SK-N-SH (cell line): ENCODE results near the gene PSME1. TPM values are rescaled to one million over a fixed set of nuclear protein-coding genes. Genes with fewer than 3 reads are reported as not detected.

Experiments used
- CTCF ChIA-PET: fragments of 300-600, 350-600 bp; formaldehyde crosslinking; extraction: SDS; loops from one replicate; lab custom pipeline; 2021; lab: Yijun Ruan, JAX
- POLR2A ChIA-PET: fragments of 350-600 bp; sonication (Branson Sonifier 250); formaldehyde crosslinking; extraction: SDS; loops from one replicate; lab custom pipeline; 2020; ENCODE audit warnings: antibody characterized with exemption, inconsistent platforms; lab: Yijun Ruan, JAX
- DNase-seq: peaks from one replicate; pipeline ENCODE4 v3.0.0; 2012
- H2AFZ ChIP-seq: fragments of 200-600 bp; sonication (generic); 2 replicates; pipeline ENCODE4 v1.8.1; 2016; ENCODE audit warnings: antibody characterized with exemption, mild to moderate bottlenecking, low read depth
- H3F3A ChIP-seq: fragments of 200-600 bp; sonication (generic); replicated peaks from 2 replicates; pipeline ENCODE3; 2016; ENCODE audit warnings: antibody characterized with exemption, mild to moderate bottlenecking; ENCODE audit not compliant: insufficient read depth
- H3K27ac ChIP-seq, 2 experiments: fragments of 200-500 bp in 1 of 2; fragments of 200-600 bp in 1 of 2; sonication (Bioruptor generic) in 1 of 2; sonication (generic), shearing (Covaris generic) in 1 of 2; 2 replicates each; pipeline versions ENCODE4 v1.5.1 to v1.6.1; 2014 to 2016; ENCODE audit warnings: low read depth in 2 of 2, inconsistent platforms in 1 of 2, low read length in 1 of 2, mild to moderate bottlenecking in 1 of 2, mixed read lengths in 1 of 2
- H3K27me3 ChIP-seq: fragments of 200-600 bp; sonication (generic), shearing (Covaris generic); 2 replicates; pipeline ENCODE4 v1.6.1; 2016; ENCODE audit warnings: mixed run types; ENCODE audit not compliant: insufficient read depth
- H3K36me3 ChIP-seq, 2 experiments: fragments of 200-500 bp in 1 of 2; fragments of 200-600 bp in 1 of 2; sonication (Bioruptor generic) in 1 of 2; sonication (generic) in 1 of 2; replicated peaks in 1 of 2; 2 replicates each; pipeline versions ENCODE3 to v1.5.1; 2014 to 2016; ENCODE audit warnings: low read length in 1 of 2, mild to moderate bottlenecking in 1 of 2; ENCODE audit not compliant: insufficient read depth in 2 of 2, control insufficient read depth in 1 of 2
- H3K4me1 ChIP-seq, 2 experiments: fragments of 200-500 bp in 1 of 2; fragments of 200-600 bp in 1 of 2; sonication (Bioruptor generic) in 1 of 2; sonication (generic), shearing (Covaris generic) in 1 of 2; 2 replicates each; pipeline versions ENCODE4 v1.5.1 to v1.6.1; 2014 to 2016; ENCODE audit warnings: low read depth in 1 of 2, low read length in 1 of 2, mixed run types in 1 of 2; ENCODE audit not compliant: insufficient read depth in 2 of 2, control insufficient read depth in 1 of 2
- H3K4me2 ChIP-seq: fragments of 200-600 bp; sonication (generic), shearing (Covaris generic); 2 replicates; pipeline ENCODE4 v1.6.1; 2017; ENCODE audit warnings: mixed run types
- H3K4me3 ChIP-seq, 2 experiments: fragments of 200-500 bp in 1 of 2; fragments of 200-600 bp in 1 of 2; sonication (Bioruptor generic) in 1 of 2; sonication (generic), shearing (Covaris generic) in 1 of 2; 2 replicates each; pipeline versions ENCODE4 v1.5.1 to v1.8.1; 2014 to 2016; ENCODE audit warnings: low read depth in 2 of 2, inconsistent platforms in 1 of 2, low read length in 1 of 2, mild to moderate bottlenecking in 1 of 2, mixed read lengths in 1 of 2, moderate library complexity in 1 of 2
- H3K79me2 ChIP-seq: fragments of 200-600 bp; sonication (generic); 2 replicates; pipeline ENCODE4 v1.8.1; 2017; ENCODE audit warnings: mild to moderate bottlenecking; ENCODE audit not compliant: insufficient read depth
- H3K9ac ChIP-seq: fragments of 200-600 bp; sonication (generic); 2 replicates; pipeline ENCODE4 v1.6.1; 2017; ENCODE audit warnings: mixed run types
- H3K9me2 ChIP-seq: fragments of 200-600 bp; sonication (generic); 2 replicates; pipeline ENCODE4 v1.6.1; 2017; ENCODE audit warnings: mixed run types
- H3K9me3 ChIP-seq: fragments of 200-600 bp; sonication (generic); 2 replicates; pipeline ENCODE4 v1.6.1; 2017; ENCODE audit warnings: mixed run types, mild to moderate bottlenecking, moderate library complexity
- H4K20me1 ChIP-seq: fragments of 200-600 bp; sonication (generic); 2 replicates; pipeline ENCODE4 v1.6.1; 2017; ENCODE audit warnings: mild to moderate bottlenecking, mixed run types; ENCODE audit not compliant: insufficient read depth
- CTCF ChIP-seq: fragments of 200-600 bp; sonication (generic); IDR thresholded peaks from 2 replicates; pipeline ENCODE4 v1.6.1; 2017; ENCODE audit warnings: antibody characterized with exemption, mild to moderate bottlenecking, moderate library complexity
- ELF1 ChIP-seq: IDR thresholded peaks from 2 replicates; pipeline ENCODE4 v1.4.0; 2012
- EP300 ChIP-seq, 2 experiments: IDR thresholded peaks; 2 replicates each; pipeline versions ENCODE4 v1.4.0 to v1.6.1; 2012; ENCODE audit warnings: borderline replicate concordance in 1 of 2, low read depth in 1 of 2, low read length in 1 of 2
- EZH2phosphoT487 ChIP-seq: fragments of 200-600 bp; sonication (generic); IDR thresholded peaks from 2 replicates; pipeline ENCODE4 v1.6.1; 2017; ENCODE audit warnings: low read depth, mixed run types, mild to moderate bottlenecking, antibody characterized with exemption, moderate library complexity, borderline replicate concordance
- GABPA ChIP-seq: IDR thresholded peaks from 2 replicates; pipeline ENCODE4 v1.4.0; 2012; ENCODE audit warnings: low read depth, mild to moderate bottlenecking
- JUND ChIP-seq: IDR thresholded peaks from 2 replicates; pipeline ENCODE4 v1.4.0; 2012
- MEF2A ChIP-seq: IDR thresholded peaks from 2 replicates; pipeline ENCODE4 v1.4.0; 2012; ENCODE audit warnings: low read depth, borderline replicate concordance
- MXI1 ChIP-seq: IDR thresholded peaks from 2 replicates; pipeline ENCODE4 v1.6.1; 2012; ENCODE audit warnings: mild to moderate bottlenecking, low read depth, low read length, improper control_type of control experiment
- NRF1 ChIP-seq: IDR thresholded peaks from 2 replicates; pipeline ENCODE4 v1.6.1; 2012; ENCODE audit warnings: low read depth, mild to moderate bottlenecking, low read length
- PBX3 ChIP-seq: IDR thresholded peaks from 2 replicates; pipeline ENCODE4; 2012
- POLR2AphosphoS5 ChIP-seq: IDR thresholded peaks from 2 replicates; pipeline ENCODE4 v1.6.1; 2012; ENCODE audit warnings: low read depth, low read length
- RCOR1 ChIP-seq: fragments of 150-350 bp; IDR thresholded peaks from 2 replicates; pipeline ENCODE4 v1.6.1; 2017; ENCODE audit warnings: antibody characterized with exemption, low read length
- RXRA ChIP-seq: IDR thresholded peaks from 2 replicates; pipeline ENCODE4 v1.4.0; 2012; ENCODE audit warnings: low read depth, mild to moderate bottlenecking, borderline replicate concordance
- SIN3A ChIP-seq: IDR thresholded peaks from 2 replicates; pipeline ENCODE4 v1.6.1; 2012; ENCODE audit warnings: low read depth, mild to moderate bottlenecking, low read length, moderate library complexity, borderline replicate concordance
- TCF12 ChIP-seq: IDR thresholded peaks from 2 replicates; pipeline ENCODE4 v1.4.0; 2012
- USF1 ChIP-seq: IDR thresholded peaks from 2 replicates; pipeline ENCODE4 v1.4.0; 2012; ENCODE audit warnings: low read depth, borderline replicate concordance
- YY1 ChIP-seq: IDR thresholded peaks from 2 replicates; pipeline ENCODE4 v1.4.0; 2012; ENCODE audit warnings: low read depth, mild to moderate bottlenecking
- WGBS: methylation state at CpG from one replicate; pipeline ENCODE4 v1.1.6; 2017; ENCODE audit warnings: low lambda C conversion rate; 5-methylcytosine and 5-hydroxymethylcytosine counted together
- polyA plus RNA-seq, 3 experiments: library from polyadenylated mRNA; depleted of rRNA; stranded (reverse); fragments of >200 nt; gene quantifications; 2 replicates each; pipeline ENCODE4 v1.2.3, GENCODE V29; 2012

PSME1 gene
- polyA plus RNA-seq, 1 of the 3 experiments (the other 2 are of a cell fraction): 287 TPM

GRCh38 chr14:24181371-24182077 is 45.5 kb downstream of the PSME1 start (continued):
- TF ChIP-seq CTCF (no peak), POLR2AphosphoS5 (no peak; the same call in 1 of the 2 replicates), TCF12 (no peak)
- TF ChIP-seq, all 33 proteins: peak for 0

- 93% methylated on average over 12 of the region's 14 CpGs for WGBS
- H3K9me2 ChIP-seq: no peaks in the 10 kb centered on the region
- peaks cover 11% of the 10 kb centered on the region for H3F3A ChIP-seq
- H3K9ac ChIP-seq: no peak overlapping the region
- DNase-seq: no peak
- POLR2A ChIA-PET: interaction anchor here (0.6 to 3.1 kb wide), 4 partner anchors 10 to 24 kb away, joined by 3 to 21 read pairs (median 6); partner anchors contain the start of genes IRF9, REC8 and TM9SF1
- H3K4me3 ChIP-seq: no peak overlapping the region
- no peak overlapping the region; a peak in 1 of 4 replicates for H3K27ac ChIP-seq
- H4K20me1 ChIP-seq: no peaks in the 10 kb centered on the region
- peaks cover under 1 to 9% of the 10 kb centered on the region in 2 experiments; a peak in 2 of 4 replicates for H3K4me1 ChIP-seq
- CTCF ChIA-PET: interaction anchor here (0.8 to 3.8 kb wide), 4 partner anchors 21 to 249 kb away, joined by 3 to 16 read pairs (median 8); partner anchors contain the start of gene IRF9
- H3K36me3 ChIP-seq: peaks cover 21 to 97% of the 10 kb centered on the region in 2 experiments
- no peaks in the 10 kb centered on the region for H3K27me3 ChIP-seq
- H3K9me3 ChIP-seq: no peaks in the 10 kb centered on the region
- H3K79me2 ChIP-seq: peaks cover 8% of the 10 kb centered on the region; the same call in 1 of the 2 replicates
- no peak for TF ChIP-seq PBX3
- no peak for TF ChIP-seq NRF1
- no peak for TF ChIP-seq TCF12
- no peak for TF ChIP-seq RCOR1
- no peak for TF ChIP-seq RXRA
- no peak for TF ChIP-seq GABPA
- TF ChIP-seq MEF2A: no peak
- no peak for TF ChIP-seq POLR2AphosphoS5
- TF ChIP-seq, all 33 proteins: peak for 0
- no peak overlapping the region for H2AFZ ChIP-seq
- H3K4me2 ChIP-seq: no peak overlapping the region
Observed at GRCh38 chr14:24182110-24182882, 46.3 kb downstream of the PSME1 start.

GRCh38 chr14:24183014-24183481 is 47.1 kb downstream of the PSME1 start:
- H3K4me2 ChIP-seq: no peak overlapping the region
- H3K9ac ChIP-seq: no peak overlapping the region
- H3K4me1 ChIP-seq: peaks cover 6 to 15% of the 10 kb centered on the region in 2 experiments
- H3K27me3 ChIP-seq: no peaks in the 10 kb centered on the region
- peaks cover 11% of the 10 kb centered on the region for H3F3A ChIP-seq
- H3K79me2 ChIP-seq: peaks cover 15% of the 10 kb centered on the region
- H3K9me2 ChIP-seq: no peaks in the 10 kb centered on the region
- WGBS: 94% methylated on average over 10 of the region's 15 CpGs
- no peaks in the 10 kb centered on the region for H3K9me3 ChIP-seq
- DNase-seq: no peak
- peaks cover 21 to 91% of the 10 kb centered on the region in 2 experiments for H3K36me3 ChIP-seq
- no peak overlapping the region; a peak in 1 of 4 replicates for H3K27ac ChIP-seq
- H4K20me1 ChIP-seq: no peaks in the 10 kb centered on the region
- no peak overlapping the region for H2AFZ ChIP-seq
- H3K4me3 ChIP-seq: no peak overlapping the region
- POLR2A ChIA-PET: interaction anchor here (1.0 to 3.1 kb wide), 3 partner anchors 11 to 22 kb away, joined by 5 to 21 read pairs (median 6); partner anchors contain the start of genes IRF9, REC8 and TM9SF1
- CTCF ChIA-PET: interaction anchor here (0.8 to 3.8 kb wide), 3 partner anchors 22 to 249 kb away, joined by 3 to 16 read pairs (median 4); partner anchors contain the start of gene IRF9
- TF ChIP-seq YY1 (no peak), MXI1 (no peak), POLR2AphosphoS5 (no peak), EZH2phosphoT487 (no peak), ELF1 (no peak), USF1 (no peak), NRF1 (no peak), RCOR1 (no peak), SIN3A (no peak), JUND (no peak), CTCF (no peak), EP300 (IDR thresholded peaks at IDR 0.05; ENCODE audit: borderline replicate concordance in 1 of 2, low read depth in 1 of 2, low read length in 1 of 2) (no peak)
